ENCODE results near the gene CAPRIN2.

The CAPRIN2 gene

GRCh38 chr12:30696486-30696885 is 58.3 kb downstream of the CAPRIN2 start:
- H3K4me3 ChIP-seq, result peak overlapping the region; percentile 90
- H3K27ac ChIP-seq, result no peak overlapping the region
- no peak for DNase-seq (ENCODE audit: low spot score)
- TF ChIP-seq CTCF (IDR thresholded peaks at IDR 0.05), result no peak

GRCh38 chr12:30696103-30696408 is 58.7 kb downstream of the CAPRIN2 start:
- TF ChIP-seq CTCF (IDR thresholded peaks at IDR 0.05), result no peak
- H3K4me3 ChIP-seq, result peak overlapping the region; percentile 90
- no peak for DNase-seq (ENCODE audit: low spot score)

GRCh38 chr12:30695199-30696102 is 59.3 kb downstream of the CAPRIN2 start, which contains the start of gene IPO8:
Gene IPO8, minus strand, starts transcription at chr12:30695869. Its CDS starts 222 bp downstream, at chr12:30695647.
- H3K4me3 ChIP-seq, result peak within 1 kb of the TSS; percentile 90
- no peak for TF ChIP-seq CTCF (IDR thresholded peaks at IDR 0.05)
- peak; percentile 92 for DNase-seq (ENCODE audit: low spot score)
- H3K27ac ChIP-seq, result peak within 1 kb of the TSS; percentile 68 to 87

More at GRCh38 chr12:30696103-30696408, 58.7 kb downstream of the CAPRIN2 start:
- peak overlapping the region; percentile 68 to 87 for H3K27ac ChIP-seq

- Histone ChIP-seq H3K4me3 (peak overlapping the region; percentile 90), H3K27ac (peak overlapping the region; percentile 68 to 87)
- no peak for DNase-seq (ENCODE audit: low spot score)
- no peak for TF ChIP-seq CTCF (IDR thresholded peaks at IDR 0.05)
Measured at GRCh38 chr12:30694412-30695198, 60.1 kb downstream of the CAPRIN2 start.

- Histone ChIP-seq H3K4me3 (peak overlapping the region; percentile 23), H3K27ac (no peak overlapping the region)
- no peak for TF ChIP-seq CTCF (IDR thresholded peaks at IDR 0.05)
- no peak for DNase-seq (ENCODE audit: low spot score)
Measured at GRCh38 chr12:30692470-30692869, 62.3 kb downstream of the CAPRIN2 start.

GRCh38 chr12:30691122-30691879 is 63.5 kb downstream of the CAPRIN2 start:
- Histone ChIP-seq H3K27ac (peak overlapping the region in 1 of 2 donors; percentile 13), H3K4me3 (no peak overlapping the region)
- no peak for TF ChIP-seq CTCF (IDR thresholded peaks at IDR 0.05)
- DNase-seq (ENCODE audit: low spot score), result no peak
